Activated CD4-positive, alpha-beta T cell treated with anti-CD3 and anti-CD28 coated beads, Interleukin-2, amount 50 U/mL, for 1 hour (primary cell): ENCODE results near the gene CD46.

Experiments
- DNase-seq: peaks from one replicate; pipeline ENCODE4 v3.0.0-alpha.2; 2020

The CD46 gene

DNA sequence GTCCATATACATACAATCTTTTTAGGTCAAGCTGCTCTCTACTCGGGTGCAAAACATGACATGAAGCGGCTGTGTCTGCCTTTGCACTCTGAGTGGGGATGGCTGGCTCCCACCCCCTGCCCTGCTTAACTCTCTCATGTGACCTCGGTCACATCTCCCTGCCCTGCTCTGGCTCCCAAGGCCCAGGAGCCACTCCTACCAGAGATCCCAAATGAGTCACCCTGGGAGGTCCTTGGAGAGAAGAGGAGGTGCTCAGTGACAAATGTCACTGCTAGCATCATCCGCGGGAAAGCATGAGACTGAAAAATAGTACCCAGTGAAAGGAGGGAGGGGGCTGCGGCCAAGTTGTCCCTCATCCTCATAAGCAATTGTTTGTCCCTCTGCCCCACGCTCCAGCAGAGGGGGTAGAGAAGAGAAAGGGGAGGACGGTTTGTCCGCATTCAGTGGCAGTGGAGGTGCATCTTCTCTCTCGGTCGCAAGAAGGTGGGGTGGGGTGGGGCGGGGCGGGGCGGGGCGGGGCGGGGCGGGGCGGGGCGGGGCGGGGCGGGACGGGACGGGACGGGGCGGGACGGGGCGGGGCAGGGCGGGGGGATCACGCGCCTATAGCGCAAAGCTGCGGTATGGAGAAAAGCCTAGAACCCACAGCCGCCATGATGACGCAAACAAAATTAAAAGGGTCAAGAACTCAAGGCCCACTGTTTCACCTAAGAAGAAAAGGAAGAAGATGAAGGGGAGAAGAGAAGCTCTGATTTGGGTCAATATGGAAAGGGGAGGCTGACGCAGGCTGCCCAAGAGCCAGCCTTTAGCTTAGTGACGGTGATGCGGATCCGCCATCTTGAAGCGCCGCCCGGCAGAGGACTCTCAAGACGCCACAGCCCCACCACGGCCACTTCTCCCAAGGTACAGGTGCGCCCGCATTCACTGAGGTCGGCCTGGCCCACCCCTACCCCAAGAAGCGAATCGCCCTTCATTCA is 66.2 kb downstream of the CD46 start:
- DNase-seq = no peak

DNA sequence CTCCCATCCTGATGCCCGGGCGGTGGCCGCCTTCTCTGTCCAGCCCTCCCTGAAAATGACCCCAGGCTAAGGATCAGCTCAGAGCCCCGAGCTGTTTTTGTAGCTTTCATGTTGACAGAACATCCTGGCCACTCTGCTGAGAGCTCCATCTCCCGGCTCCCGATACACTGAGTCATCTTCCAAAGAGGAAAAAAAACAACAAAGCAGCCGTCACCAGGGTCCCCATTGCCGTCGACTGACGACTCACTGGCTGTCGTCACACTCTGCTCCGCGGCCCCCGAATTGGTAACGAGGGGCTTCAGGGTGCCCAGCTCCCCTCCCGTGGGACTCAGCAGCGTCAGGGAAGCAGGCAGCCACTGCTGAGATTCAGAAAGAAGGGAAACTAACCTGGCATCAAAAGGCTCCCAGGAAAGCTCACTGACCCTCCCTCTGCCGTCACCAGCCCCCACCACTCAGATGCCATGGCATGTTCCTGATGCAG is 67.2 kb downstream of the CD46 start:
- no peak for DNase-seq

GRCh38 chr1:207820568-207821463 is 69.0 kb downstream of the CD46 start:
- DNase-seq = no peak

GRCh38 chr1:207821464-207822045 is 69.7 kb downstream of the CD46 start:
- DNase-seq = no peak

DNA sequence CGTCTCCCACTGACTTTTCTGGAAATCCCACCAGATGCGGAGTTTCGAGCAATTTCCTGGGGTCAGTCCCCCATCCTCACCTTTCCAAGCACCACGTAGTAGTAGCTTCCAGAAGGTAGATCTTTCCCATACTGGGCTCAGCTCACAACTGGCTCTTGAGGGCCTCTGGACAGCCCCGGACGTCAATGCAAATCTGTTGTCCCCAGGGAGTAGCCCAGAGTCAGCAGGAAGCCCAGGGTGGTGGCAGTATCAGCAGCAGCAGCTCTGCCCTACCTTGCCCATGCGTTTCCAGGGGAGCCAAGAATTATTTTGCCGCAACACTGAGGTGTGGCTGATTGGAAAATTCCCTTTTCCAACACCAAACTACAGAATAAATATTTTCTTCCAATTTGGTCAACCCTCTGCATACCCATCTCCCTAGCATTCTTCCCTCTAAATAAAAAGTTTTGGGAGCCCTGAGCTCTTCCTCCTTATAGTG is 70.3 kb downstream of the CD46 start:
- DNase-seq = no peak

- DNase-seq = peak; percentile 64
Observed at GRCh38 chr1:207822602-207823451, 71.0 kb downstream of the CD46 start.

DNA sequence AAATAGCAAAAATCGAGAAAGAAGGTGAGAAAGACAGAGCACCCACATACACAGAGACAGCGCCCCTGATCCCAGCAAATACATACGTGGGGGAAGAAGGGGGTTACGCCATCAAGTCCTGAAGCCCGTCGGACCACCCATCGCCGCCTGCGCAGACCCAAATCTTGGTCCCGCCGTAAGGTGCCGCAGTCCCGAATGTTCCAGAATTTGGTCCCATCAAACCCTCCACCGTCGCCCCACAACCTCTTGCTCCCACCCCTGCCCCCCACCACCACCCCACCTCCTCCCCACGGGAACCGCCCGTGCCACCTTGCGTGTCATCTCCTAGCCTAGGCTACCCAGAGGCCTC is 71.7 kb downstream of the CD46 start:
- DNase-seq = no peak

DNA sequence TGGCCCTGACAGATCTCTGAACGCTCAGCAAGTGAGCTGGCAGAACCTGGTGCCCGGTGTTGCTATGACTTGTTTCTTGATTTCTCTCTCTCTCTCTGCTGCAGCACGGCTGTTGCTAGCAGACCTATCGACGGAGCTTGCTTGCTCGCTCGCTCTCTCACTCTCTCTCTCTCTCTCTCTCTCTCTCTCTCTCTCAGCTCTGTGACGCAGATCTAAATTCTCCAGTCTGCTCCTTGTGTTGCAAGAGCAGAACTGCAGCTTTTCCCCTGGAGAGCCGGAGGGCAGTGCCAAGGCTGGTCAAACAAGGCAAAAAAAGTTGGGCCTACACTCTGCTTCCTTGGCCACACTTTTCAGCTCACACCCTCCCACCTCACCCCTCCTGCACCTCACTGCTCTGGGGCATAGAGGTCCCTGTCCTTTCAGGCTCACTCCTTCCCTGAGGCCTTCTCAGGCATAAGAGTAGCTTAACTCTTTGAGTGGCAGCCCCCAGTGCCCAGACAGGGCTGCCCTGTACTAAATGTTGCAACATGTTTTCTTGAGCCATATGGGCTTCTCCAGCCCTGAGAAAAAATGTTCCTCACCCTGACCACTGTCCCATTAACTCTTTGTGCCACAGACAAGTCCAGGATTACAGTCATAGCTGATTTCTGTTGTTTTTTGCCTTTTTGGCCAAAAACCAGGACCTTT is 72.2 kb downstream of the CD46 start:
- DNase-seq = peak; percentile 71

DNA sequence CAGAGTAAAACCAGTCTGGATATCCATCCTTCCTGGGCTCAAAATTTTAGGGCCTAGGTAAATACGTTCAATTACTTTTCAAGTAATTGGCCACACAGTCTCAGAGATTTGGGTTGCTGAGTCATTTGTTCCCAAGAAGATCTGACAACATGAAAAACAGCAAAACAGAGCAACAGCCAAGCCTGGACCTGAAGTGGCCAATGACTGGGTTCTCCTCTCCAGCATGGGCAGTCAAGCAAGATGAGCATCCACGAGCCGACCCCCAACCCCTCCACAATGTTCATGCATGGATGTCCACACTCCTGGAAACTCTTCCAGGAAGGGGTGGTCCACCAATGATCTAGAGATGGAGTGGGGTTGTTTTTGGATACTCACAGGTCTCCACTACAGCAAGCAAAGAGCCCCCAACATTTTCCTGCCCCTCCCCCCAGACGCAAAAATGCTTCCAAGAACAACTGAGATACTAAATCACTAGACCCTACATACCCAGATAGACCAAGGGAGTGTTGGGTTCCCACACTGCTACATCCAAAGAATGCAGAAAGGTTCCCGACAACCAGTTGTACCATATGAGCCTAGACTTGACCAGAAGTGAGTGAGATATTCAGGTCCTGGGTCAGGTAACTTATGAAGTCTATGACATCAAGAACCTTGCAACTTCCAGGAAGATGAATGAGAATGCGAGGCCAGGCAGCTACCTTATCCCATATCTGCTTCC is 73.0 kb downstream of the CD46 start:
- no peak for DNase-seq

DNA sequence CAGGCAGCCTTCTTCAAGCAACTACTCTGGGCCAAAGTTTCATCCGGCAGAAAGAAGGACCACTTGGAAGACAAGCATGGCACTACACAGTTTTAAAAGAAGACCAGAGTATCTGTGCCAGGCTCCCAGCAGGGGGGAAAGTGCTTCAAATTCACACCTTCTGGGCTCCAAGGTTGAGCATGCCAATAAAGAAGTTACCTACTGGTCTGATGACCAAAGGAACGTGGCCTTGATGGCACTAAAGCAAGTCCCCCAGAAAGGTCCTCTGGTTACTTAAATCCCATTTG is 73.5 kb downstream of the CD46 start:
- no peak for DNase-seq

DNA sequence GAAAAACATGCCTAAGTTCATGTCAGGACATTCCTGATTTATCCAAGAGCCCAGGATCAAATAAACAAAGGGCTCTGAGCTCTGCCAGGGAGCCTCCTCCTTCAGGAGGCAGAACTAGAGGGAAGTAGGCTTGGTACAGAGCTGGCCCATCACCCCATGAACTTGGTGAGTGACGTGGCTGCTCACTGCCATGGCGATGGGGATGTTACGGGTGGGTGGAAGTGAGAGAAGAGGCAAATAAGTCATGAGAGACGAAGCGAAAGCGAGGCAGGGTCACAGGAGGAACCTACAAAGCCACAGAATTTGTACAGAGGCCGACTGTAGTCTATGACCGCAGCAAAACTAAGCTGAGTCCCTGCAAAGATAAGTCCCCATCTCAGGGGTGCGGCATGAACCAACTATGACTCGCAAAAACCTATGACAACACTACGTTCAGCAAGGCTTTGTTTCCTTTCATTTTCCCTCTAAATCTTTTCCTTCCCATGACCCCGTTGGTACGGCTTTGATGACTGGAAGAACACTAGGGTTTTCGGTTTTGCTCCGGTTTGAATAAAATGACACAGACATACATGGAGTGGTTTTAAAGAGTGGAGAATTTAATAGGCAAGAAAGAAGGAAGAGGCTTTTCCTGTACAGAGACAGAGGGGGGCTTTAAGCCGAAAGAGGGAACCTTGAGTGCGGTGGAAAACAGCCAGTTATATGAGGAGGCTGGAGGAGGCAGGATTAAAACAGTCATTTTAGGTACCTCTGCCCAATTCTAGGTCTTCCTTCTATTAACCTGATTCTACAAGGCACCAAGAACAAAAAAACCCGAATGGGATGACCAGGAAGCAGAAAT is 74.1 kb downstream of the CD46 start:
- peak; percentile 76 for DNase-seq

DNA sequence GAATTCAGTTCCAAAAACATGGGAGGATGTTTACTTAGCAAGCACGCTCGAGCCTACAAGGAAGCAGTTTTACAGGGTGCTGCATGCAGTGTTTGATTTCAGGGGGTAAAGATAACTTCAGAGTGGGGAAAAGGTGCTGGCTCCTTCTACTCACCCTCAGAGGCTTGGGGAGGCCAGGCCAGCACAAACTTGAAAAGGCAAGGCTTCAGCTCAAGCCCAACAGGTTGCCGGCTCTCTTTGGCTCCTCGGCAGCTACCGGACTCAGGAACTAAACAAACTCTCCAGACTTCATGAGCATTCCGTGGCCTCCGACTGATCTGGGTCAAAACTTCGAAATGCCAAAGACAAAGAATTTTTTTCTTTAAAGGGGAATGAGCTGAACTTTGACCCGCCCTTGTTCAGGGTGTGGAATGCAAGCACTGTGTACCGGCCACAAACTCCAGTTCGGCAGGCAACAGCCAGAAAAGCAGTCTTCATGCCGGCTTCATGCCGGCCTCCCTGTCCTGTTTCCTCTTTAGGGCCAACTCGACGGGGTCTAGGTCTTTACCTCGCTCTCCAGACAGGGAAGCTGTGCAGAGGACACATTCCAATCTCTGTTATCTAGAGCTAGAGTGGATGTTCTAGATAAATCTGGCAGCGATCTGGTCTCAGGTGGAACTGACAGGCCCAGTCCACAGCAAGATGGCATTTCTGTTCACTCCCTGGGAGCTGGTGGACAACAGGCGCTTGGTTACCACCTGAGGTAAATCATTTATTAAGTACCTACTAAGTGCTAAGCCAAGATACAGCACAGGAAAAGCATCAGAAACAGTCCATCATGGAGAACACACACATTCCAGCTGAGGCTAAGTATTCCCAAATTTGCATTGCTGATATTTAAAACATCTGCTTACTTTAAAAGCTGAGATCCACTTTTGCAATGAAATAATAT is 75.0 kb downstream of the CD46 start:
- no peak for DNase-seq

DNA sequence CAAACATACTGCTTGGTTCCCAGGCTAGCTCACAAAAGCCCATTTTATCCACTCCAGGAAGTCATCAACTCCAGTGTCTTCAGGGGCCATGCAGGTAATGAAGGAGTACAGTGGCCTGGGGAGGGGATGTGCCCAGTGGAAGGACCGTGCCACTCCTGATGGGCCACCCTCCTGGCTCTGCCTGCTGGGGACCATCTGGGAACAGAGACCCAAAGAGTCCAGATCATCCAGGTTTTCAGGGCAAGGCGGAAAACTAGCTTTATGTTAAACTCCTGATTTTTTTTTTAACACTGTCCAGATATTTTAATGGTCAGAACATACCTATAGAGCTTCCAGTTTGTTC is 75.6 kb downstream of the CD46 start:
- DNase-seq = no peak

DNA sequence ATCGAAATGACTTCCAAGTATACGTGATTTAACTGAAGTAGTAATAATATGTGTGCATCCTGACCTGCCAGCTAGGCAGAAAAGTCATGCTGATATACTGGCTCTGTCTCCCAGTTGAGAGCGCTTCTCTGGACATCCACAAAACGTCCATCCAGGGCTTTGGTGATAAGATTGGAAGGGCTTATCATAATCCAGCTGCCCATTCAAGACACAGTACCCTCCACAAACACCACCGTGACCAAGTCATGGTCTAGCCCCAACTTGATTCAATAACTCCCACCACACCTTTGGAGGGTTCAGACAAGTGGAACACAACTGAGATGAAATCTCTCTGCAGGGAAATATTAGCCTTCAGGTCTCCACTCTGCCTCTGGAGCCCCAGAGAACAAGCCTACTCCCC is 76.2 kb downstream of the CD46 start:
- no peak for DNase-seq

DNA sequence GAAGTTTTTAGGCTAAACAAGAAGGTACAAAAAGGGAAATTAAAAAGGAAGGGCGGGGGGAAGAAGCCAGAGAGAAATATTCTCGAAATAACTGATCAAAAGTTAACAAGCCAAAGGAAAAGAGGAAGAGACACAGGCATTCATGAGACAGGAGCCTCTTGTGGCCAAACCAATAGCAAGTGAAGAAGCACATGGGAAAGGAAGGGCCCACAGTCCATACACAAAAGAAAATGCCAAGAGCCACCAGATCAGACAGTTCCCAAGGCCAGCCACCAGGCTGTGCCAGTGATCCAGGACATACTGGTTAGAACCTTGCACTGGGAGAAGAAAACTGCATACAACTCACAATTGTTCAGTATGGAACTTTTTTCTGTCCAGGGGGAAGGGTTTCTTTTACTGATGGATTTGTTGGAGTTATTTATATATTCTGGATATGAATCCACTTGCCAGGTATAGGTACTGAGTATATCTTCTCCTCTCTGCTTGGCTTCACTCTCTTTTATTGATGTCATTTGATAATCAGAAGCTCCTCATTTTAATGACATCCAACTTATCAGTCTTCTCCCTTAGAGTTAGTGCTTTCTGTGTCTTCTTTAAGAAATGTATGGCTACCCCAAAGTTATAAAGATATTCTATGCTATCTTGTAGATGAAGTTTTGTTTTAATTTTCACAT is 76.8 kb downstream of the CD46 start:
- peak; percentile 62 for DNase-seq

DNA sequence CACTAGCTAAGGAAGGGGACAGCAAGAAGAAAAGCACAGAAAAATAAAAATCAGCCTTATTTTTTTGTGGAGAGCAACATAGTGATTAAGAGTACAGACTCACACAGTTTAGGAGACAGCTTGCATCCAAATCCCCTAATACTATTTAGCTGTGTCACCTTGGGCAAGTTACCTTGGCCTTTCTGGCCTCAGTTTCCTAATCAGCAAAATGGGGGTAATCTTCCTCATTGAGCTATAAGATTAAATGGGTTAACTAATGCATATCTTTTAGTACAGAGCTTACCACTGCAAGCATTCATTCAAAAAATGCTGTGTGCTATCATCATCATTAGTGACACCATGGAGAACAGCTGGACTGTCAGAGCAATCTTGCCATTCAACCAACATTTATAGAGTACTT is 77.7 kb downstream of the CD46 start:
- no peak for DNase-seq

- DNase-seq = no peak
Observed at GRCh38 chr1:207830788-207831187, 78.9 kb downstream of the CD46 start.

GRCh38 chr1:207831517-207832327 is 79.9 kb downstream of the CD46 start:
- DNase-seq = peak; percentile 18
